DND-41 (cell line): ENCODE results near the gene LPAR1.

Source experiments
- ATAC-seq: fragments of 200-7000 bp; cut with Tn5 transposase; 3 replicates; pipeline ENCODE4 v1.9.1; 2021; ENCODE audit warnings: low read depth; ENCODE audit not compliant: insufficient read depth
- DNase-seq: peaks from one replicate; pipeline ENCODE4 v3.0.0-alpha.2; 2020
- H2AFZ ChIP-seq: 2 replicates; pipeline ENCODE4 v1.6.0; 2012; ENCODE audit warnings: low read depth, low read length
- H3K27ac ChIP-seq: 2 replicates; pipeline ENCODE4 v1.5.1; 2012; ENCODE audit warnings: low read length, inconsistent platforms
- H3K27me3 ChIP-seq: fragments of 200-600 bp; sonication (generic); 2 replicates; pipeline ENCODE4 v1.6.0; 2012; ENCODE audit warnings: low read length, mild to moderate bottlenecking, inconsistent platforms; ENCODE audit not compliant: insufficient read depth, poor library complexity
- H3K36me3 ChIP-seq: 2 replicates; pipeline ENCODE4 v1.5.1; 2012; ENCODE audit warnings: low read length, inconsistent platforms; ENCODE audit not compliant: insufficient read depth
- H3K4me1 ChIP-seq: 2 replicates; pipeline ENCODE4 v1.5.1; 2012; ENCODE audit warnings: mild to moderate bottlenecking, low read length; ENCODE audit not compliant: insufficient read depth
- H3K4me2 ChIP-seq: 2 replicates; pipeline ENCODE4 v1.6.0; 2012; ENCODE audit warnings: mild to moderate bottlenecking, moderate library complexity, low read length, inconsistent platforms; ENCODE audit not compliant: insufficient read depth
- H3K4me3 ChIP-seq, 2 experiments: fragments of 200-600 bp in 1 of 2; shearing (Covaris generic) in 1 of 2; 2 replicates each; pipeline ENCODE4 v1.5.1; 2012 to 2016; ENCODE audit warnings: inconsistent platforms in 2 of 2, low read length in 2 of 2, mild to moderate bottlenecking in 2 of 2, low read depth in 1 of 2, moderate library complexity in 1 of 2
- H3K79me2 ChIP-seq: 2 replicates; pipeline ENCODE4 v1.6.0; 2012; ENCODE audit warnings: low read length, inconsistent platforms; ENCODE audit not compliant: insufficient read depth
- H3K9ac ChIP-seq: 2 replicates; pipeline ENCODE4 v1.6.0; 2012; ENCODE audit warnings: low read depth, mild to moderate bottlenecking, inconsistent platforms, low read length, moderate library complexity
- H3K9me3 ChIP-seq: 2 replicates; pipeline ENCODE4 v1.5.1; 2012; ENCODE audit warnings: low read length, moderate library complexity, mild to moderate bottlenecking, inconsistent platforms; ENCODE audit not compliant: insufficient read depth, severe bottlenecking
- H4K20me1 ChIP-seq: 2 replicates; pipeline ENCODE4 v1.6.0; 2012; ENCODE audit warnings: low read length; ENCODE audit not compliant: insufficient read depth
- CTCF ChIP-seq: IDR thresholded peaks from 2 replicates; pipeline ENCODE4 v1.5.1; 2012; ENCODE audit warnings: borderline replicate concordance, low read length, moderate library complexity, mild to moderate bottlenecking; ENCODE audit not compliant: poor library complexity, severe bottlenecking; ENCODE audit errors: extremely low read depth
- EZH2 ChIP-seq: IDR thresholded peaks from 3 replicates; pipeline ENCODE4 v1.6.1; 2012; ENCODE audit warnings: borderline replicate concordance, low read depth, mild to moderate bottlenecking, moderate library complexity, low read length, inconsistent platforms; ENCODE audit not compliant: severe bottlenecking

Gene LPAR1

GRCh38 chr9:111037708-111038330 lies 451 bp downstream of the LPAR1 start:
- H3K9me3 ChIP-seq, result no peaks in the 10 kb centered on the region
- no peak overlapping the region for H3K4me3 ChIP-seq
- H3K4me2 ChIP-seq, result no peak overlapping the region
- no peak overlapping the region for H2AFZ ChIP-seq
- no peak for DNase-seq
- H3K27ac ChIP-seq, result no peak overlapping the region
- no peaks in the 10 kb centered on the region for H4K20me1 ChIP-seq
- TF ChIP-seq CTCF (no peak), EZH2 (no peak)
- no peaks in the 10 kb centered on the region for H3K4me1 ChIP-seq
- H3K36me3 ChIP-seq, result no peaks in the 10 kb centered on the region
- H3K79me2 ChIP-seq, result no peaks in the 10 kb centered on the region
- ATAC-seq, result no peak
- H3K9ac ChIP-seq, result no peak overlapping the region
- no peaks in the 10 kb centered on the region for H3K27me3 ChIP-seq

- no peak for ATAC-seq
- no peak overlapping the region for H2AFZ ChIP-seq
- no peak for DNase-seq
- no peak overlapping the region for H3K4me3 ChIP-seq
- TF ChIP-seq CTCF, result no peak
- TF ChIP-seq EZH2, result no peak
- H3K9me3 ChIP-seq, result no peaks in the 10 kb centered on the region
- no peak overlapping the region for H3K9ac ChIP-seq
- H3K36me3 ChIP-seq, result no peaks in the 10 kb centered on the region
- no peaks in the 10 kb centered on the region for H4K20me1 ChIP-seq
- no peaks in the 10 kb centered on the region for H3K4me1 ChIP-seq
- no peak overlapping the region for H3K4me2 ChIP-seq
- no peaks in the 10 kb centered on the region for H3K79me2 ChIP-seq
- no peaks in the 10 kb centered on the region for H3K27me3 ChIP-seq
- no peak overlapping the region for H3K27ac ChIP-seq
These were observed 938 bp downstream of the LPAR1 start for GRCh38 chr9:111037356-111037707.

- ATAC-seq, result no peak
- H3K27me3 ChIP-seq, result no peaks in the 10 kb centered on the region
- H3K4me1 ChIP-seq, result no peaks in the 10 kb centered on the region
- H3K4me2 ChIP-seq, result no peak overlapping the region
- no peaks in the 10 kb centered on the region for H3K36me3 ChIP-seq
- H3K4me3 ChIP-seq, result no peak overlapping the region
- no peak overlapping the region for H2AFZ ChIP-seq
- no peak overlapping the region for H3K9ac ChIP-seq
- DNase-seq, result no peak
- H3K27ac ChIP-seq, result no peak overlapping the region
- TF ChIP-seq EZH2 (no peak), CTCF (no peak)
- H3K9me3 ChIP-seq, result no peaks in the 10 kb centered on the region
- H3K79me2 ChIP-seq, result no peaks in the 10 kb centered on the region
- no peaks in the 10 kb centered on the region for H4K20me1 ChIP-seq
These were observed 1.3 kb downstream of the LPAR1 start for GRCh38 chr9:111036946-111037345.

- Histone ChIP-seq H3K9ac (no peak overlapping the region), H3K27ac (no peak overlapping the region), H3K4me2 (no peak overlapping the region), H3K79me2 (no peaks in the 10 kb centered on the region), H3K36me3 (no peaks in the 10 kb centered on the region), H3K9me3 (no peaks in the 10 kb centered on the region), H4K20me1 (no peaks in the 10 kb centered on the region), H3K27me3 (no peaks in the 10 kb centered on the region), H2AFZ (no peak overlapping the region), H3K4me1 (no peaks in the 10 kb centered on the region), H3K4me3 (no peak overlapping the region)
- ATAC-seq (no peak), DNase-seq (no peak)
- TF ChIP-seq EZH2 (no peak), CTCF (no peak)
These were observed 1.9 kb downstream of the LPAR1 start for GRCh38 chr9:111036429-111036789.
